Right lobe of liver (tissue), 4 donors: Measurements from ENCODE around the gene MSH2.
"Not testable (repeated sequence)": the region's sequence is repeated elsewhere in the genome, so short reads cannot be mapped to it uniquely, and the experiment has no call there.

Source experiments
- POLR2A ChIP-seq: fragments of 450-650 bp; IDR thresholded peaks from one replicate; pipeline ENCODE4 v1.6.1; 2017; ENCODE audit warnings: antibody characterized with exemption, mild to moderate bottlenecking
- TF ChIP-seq, protein P1 (sequence below), 4 donors: fragments of 200-600 bp in 3 of 4; fragments of 450-650 bp in 1 of 4; IDR thresholded peaks; one replicate each; pipeline versions ENCODE4 v1.5.1 to v1.8.0; 2016 to 2022; ENCODE audit warnings: antibody characterized with exemption in 4 of 4, mild to moderate bottlenecking in 2 of 4
- donor health status: DM: no; HTN: no; CAD: no.
- donor health status: DM: no; HTN: no; CAD: no.
- donor health status: DM: no; HTN: yes; CAD: no.

DNA sequence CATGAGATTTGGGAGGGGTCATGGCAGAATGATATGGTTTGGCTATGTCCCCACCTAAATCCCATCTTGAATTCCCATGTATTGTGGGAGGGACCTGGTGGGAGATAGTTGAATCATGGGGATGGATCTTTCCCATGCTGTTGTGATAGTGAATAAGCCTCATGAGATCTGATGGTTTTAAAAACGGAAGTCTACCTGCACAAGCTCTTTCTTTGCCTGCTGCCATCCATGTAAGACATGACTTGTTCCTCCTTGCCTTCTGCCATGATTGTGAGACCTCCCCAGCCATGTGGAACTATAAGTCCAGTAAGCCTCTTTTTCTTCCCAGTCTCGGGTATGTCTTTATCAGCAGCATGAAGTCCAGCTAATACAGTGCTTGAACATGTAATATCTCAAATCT lies 5.0 kb downstream of the MSH2 start:
- TF ChIP-seq, protein P1, sequence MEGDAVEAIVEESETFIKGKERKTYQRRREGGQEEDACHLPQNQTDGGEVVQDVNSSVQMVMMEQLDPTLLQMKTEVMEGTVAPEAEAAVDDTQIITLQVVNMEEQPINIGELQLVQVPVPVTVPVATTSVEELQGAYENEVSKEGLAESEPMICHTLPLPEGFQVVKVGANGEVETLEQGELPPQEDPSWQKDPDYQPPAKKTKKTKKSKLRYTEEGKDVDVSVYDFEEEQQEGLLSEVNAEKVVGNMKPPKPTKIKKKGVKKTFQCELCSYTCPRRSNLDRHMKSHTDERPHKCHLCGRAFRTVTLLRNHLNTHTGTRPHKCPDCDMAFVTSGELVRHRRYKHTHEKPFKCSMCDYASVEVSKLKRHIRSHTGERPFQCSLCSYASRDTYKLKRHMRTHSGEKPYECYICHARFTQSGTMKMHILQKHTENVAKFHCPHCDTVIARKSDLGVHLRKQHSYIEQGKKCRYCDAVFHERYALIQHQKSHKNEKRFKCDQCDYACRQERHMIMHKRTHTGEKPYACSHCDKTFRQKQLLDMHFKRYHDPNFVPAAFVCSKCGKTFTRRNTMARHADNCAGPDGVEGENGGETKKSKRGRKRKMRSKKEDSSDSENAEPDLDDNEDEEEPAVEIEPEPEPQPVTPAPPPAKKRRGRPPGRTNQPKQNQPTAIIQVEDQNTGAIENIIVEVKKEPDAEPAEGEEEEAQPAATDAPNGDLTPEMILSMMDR (IDR thresholded peaks at IDR 0.05) = not testable (repeated sequence)
- TF ChIP-seq POLR2A = not testable (repeated sequence)
